Thyroid gland (tissue), 4 donors: Measurements from ENCODE around the gene ERG. TPM values are rescaled to one million over a fixed set of nuclear protein-coding genes. Genes with fewer than 3 reads are reported as not detected.

ENCODE experiments used
- DNase-seq, 2 donors: peaks; one replicate each; pipeline ENCODE4 v3.0.0-alpha.2; 2019
- H3K27ac ChIP-seq, 3 donors: fragments of 200-600 bp; sonication (generic); 1 replicate in 2 of 3; 2 replicates in 1 of 3; pipeline ENCODE4 v1.5.1; 2016 to 2019; ENCODE audit warnings: mild to moderate bottlenecking in 1 of 3, moderate library complexity in 1 of 3
- H3K27me3 ChIP-seq: fragments of 200-600 bp; sonication (generic); one replicate; pipeline ENCODE4 v1.5.1; 2019
- H3K36me3 ChIP-seq, 2 donors: fragments of 200-600 bp; sonication (generic); one replicate each; pipeline ENCODE4 v1.5.1; 2016 to 2019
- H3K4me1 ChIP-seq, 2 donors: fragments of 200-600 bp; sonication (generic); one replicate each; pipeline ENCODE4 v1.5.1; 2017 to 2019
- H3K4me3 ChIP-seq, 3 donors: fragments of 200-600 bp; sonication (generic); replicated peaks in 1 of 3; 1 replicate in 2 of 3; 2 replicates in 1 of 3; pipeline ENCODE4 v1.5.1; 2016; ENCODE audit warnings: mild to moderate bottlenecking in 1 of 3
- H3K9me3 ChIP-seq: fragments of 200-600 bp; sonication (generic); one replicate; pipeline ENCODE4 v1.5.1; 2017
- POLR2A ChIP-seq, 2 donors: fragments of 450-650 bp; IDR thresholded peaks; one replicate each; pipeline ENCODE4 v1.6.1; 2017; ENCODE audit warnings: antibody characterized with exemption in 2 of 2, mild to moderate bottlenecking in 2 of 2, moderate library complexity in 1 of 2
- WGBS, 2 donors: methylation state at CpG; one replicate each; pipeline ENCODE4 v1.1.5; 2017; 5-methylcytosine and 5-hydroxymethylcytosine counted together
- intact Hi-C: fragments of 100-400 bp; cut with DNase I; formaldehyde crosslinking; loops from one replicate; pipeline ENCODE4 v1.15.1; 2023
- total RNA-seq, 4 donors: library from RNA; depleted of rRNA; stranded (reverse); fragments of >200 nt; gene quantifications; one replicate each; pipeline ENCODE4 v1.2.3, GENCODE V29; 2016
- TF ChIP-seq, protein P1 (sequence below), 6 experiments: fragments of 200-600 bp in 3 of 6; fragments of 450-650 bp in 3 of 6; sonication (generic) in 3 of 6; IDR thresholded peaks; one replicate each; pipeline ENCODE4 v1.5.1; 2016 to 2019; ENCODE audit warnings: antibody characterized with exemption in 6 of 6, mild to moderate bottlenecking in 2 of 6, inconsistent platforms in 1 of 6, moderate library complexity in 1 of 6

ERG gene
- total RNA-seq, 4 donors from 2014 or later: 9.9 to 25.1 (median 18.2) TPM

- 75 to 81% methylated on average over 12 of the region's 12 CpGs for WGBS, 2 donors
- no peak overlapping the region for H3K27ac ChIP-seq
These were observed 18.4 kb downstream of the ERG start for GRCh38 chr21:38479641-38480525.

DNA sequence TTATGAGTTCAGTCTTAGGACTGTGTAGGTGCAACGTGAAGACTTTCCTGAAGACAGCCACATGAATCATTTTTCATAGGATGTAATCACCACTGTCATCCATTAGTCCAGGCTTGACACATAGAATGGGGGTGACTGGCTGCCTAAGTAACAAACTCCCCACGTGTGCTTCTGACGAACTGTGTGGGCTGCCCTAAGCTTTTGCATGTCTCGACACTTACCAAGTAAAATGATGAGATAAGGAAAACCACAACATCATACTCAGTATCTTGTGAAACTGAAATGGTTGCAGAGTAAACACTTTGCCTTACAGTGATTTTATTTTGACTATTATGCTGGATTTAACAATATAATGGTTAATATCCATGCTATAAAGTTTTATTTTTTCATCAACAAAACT is 19.5 kb downstream of the ERG start:
- no peaks in the 10 kb centered on the region for H3K36me3 ChIP-seq
- no peaks in the 10 kb centered on the region for H3K9me3 ChIP-seq
- H3K4me3 ChIP-seq: no peak overlapping the region
- no peaks in the 10 kb centered on the region for H3K27me3 ChIP-seq
- no peak for DNase-seq
- no peak overlapping the region for H3K27ac ChIP-seq
- intact Hi-C loops: no loop called here
- no peaks in the 10 kb centered on the region for H3K4me1 ChIP-seq
- TF ChIP-seq, protein P1, sequence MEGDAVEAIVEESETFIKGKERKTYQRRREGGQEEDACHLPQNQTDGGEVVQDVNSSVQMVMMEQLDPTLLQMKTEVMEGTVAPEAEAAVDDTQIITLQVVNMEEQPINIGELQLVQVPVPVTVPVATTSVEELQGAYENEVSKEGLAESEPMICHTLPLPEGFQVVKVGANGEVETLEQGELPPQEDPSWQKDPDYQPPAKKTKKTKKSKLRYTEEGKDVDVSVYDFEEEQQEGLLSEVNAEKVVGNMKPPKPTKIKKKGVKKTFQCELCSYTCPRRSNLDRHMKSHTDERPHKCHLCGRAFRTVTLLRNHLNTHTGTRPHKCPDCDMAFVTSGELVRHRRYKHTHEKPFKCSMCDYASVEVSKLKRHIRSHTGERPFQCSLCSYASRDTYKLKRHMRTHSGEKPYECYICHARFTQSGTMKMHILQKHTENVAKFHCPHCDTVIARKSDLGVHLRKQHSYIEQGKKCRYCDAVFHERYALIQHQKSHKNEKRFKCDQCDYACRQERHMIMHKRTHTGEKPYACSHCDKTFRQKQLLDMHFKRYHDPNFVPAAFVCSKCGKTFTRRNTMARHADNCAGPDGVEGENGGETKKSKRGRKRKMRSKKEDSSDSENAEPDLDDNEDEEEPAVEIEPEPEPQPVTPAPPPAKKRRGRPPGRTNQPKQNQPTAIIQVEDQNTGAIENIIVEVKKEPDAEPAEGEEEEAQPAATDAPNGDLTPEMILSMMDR (IDR thresholded peaks at IDR 0.05): no peak
- TF ChIP-seq POLR2A (IDR thresholded peaks at IDR 0.05): no peak
- WGBS, 2 donors: 51 to 74% methylated on average over 4 of the region's 4 CpGs

More at GRCh38 chr21:38479641-38480525, 18.4 kb downstream of the ERG start:
- intact Hi-C loops: no loop called here
- no peaks in the 10 kb centered on the region for H3K9me3 ChIP-seq
- no peak for DNase-seq
- no peaks in the 10 kb centered on the region for H3K36me3 ChIP-seq
- no peak overlapping the region for H3K4me3 ChIP-seq
- TF ChIP-seq POLR2A (IDR thresholded peaks at IDR 0.05): no peak
- TF ChIP-seq, protein P1 (IDR thresholded peaks at IDR 0.05): no peak
- H3K27me3 ChIP-seq: no peaks in the 10 kb centered on the region
- H3K4me1 ChIP-seq: no peaks in the 10 kb centered on the region

- H3K4me1 ChIP-seq: no peaks in the 10 kb centered on the region
- H3K9me3 ChIP-seq: no peaks in the 10 kb centered on the region
- intact Hi-C loops: no loop called here
- 78 to 88% methylated on average over 9 of the region's 9 CpGs for WGBS, 2 donors
- no peak for DNase-seq
- no peak overlapping the region for H3K27ac ChIP-seq
- H3K4me3 ChIP-seq: no peak overlapping the region
- no peak for TF ChIP-seq POLR2A (IDR thresholded peaks at IDR 0.05)
- TF ChIP-seq, protein P1 (IDR thresholded peaks at IDR 0.05): no peak
- H3K36me3 ChIP-seq: no peaks in the 10 kb centered on the region
- H3K27me3 ChIP-seq: no peaks in the 10 kb centered on the region
These were observed 21.1 kb downstream of the ERG start for GRCh38 chr21:38477226-38477625.

GRCh38 chr21:38476385-38476784 is 21.9 kb downstream of the ERG start:
- intact Hi-C loops: no loop called here
- H3K4me3 ChIP-seq: no peak overlapping the region
- DNase-seq: no peak
- no peaks in the 10 kb centered on the region for H3K27me3 ChIP-seq
- 42 to 48% methylated on average over 12 of the region's 12 CpGs for WGBS, 2 donors
- H3K36me3 ChIP-seq: no peaks in the 10 kb centered on the region
- H3K27ac ChIP-seq: peak overlapping the region in 1 of 3 donors; percentile 15
- no peaks in the 10 kb centered on the region for H3K9me3 ChIP-seq
- TF ChIP-seq, protein P1 (IDR thresholded peaks at IDR 0.05): no peak
- no peak for TF ChIP-seq POLR2A (IDR thresholded peaks at IDR 0.05)
- no peaks in the 10 kb centered on the region for H3K4me1 ChIP-seq

- no peaks in the 10 kb centered on the region for H3K27me3 ChIP-seq
- H3K4me1 ChIP-seq: no peaks in the 10 kb centered on the region
- no peak for TF ChIP-seq POLR2A (IDR thresholded peaks at IDR 0.05)
- TF ChIP-seq, protein P1 (IDR thresholded peaks at IDR 0.05): no peak
- DNase-seq: no peak
- no peaks in the 10 kb centered on the region for H3K9me3 ChIP-seq
- intact Hi-C loops: no loop called here
- H3K4me3 ChIP-seq: no peak overlapping the region
- peak overlapping the region in 1 of 3 donors; percentile 15 for H3K27ac ChIP-seq
- no peaks in the 10 kb centered on the region for H3K36me3 ChIP-seq
- 73 to 76% methylated on average over 6 of the region's 6 CpGs for WGBS, 2 donors
These were observed 22.8 kb downstream of the ERG start for GRCh38 chr21:38475519-38475918.
